ENCODE measurements around the gene AKR1E2. TPM values are rescaled to one million over a fixed set of nuclear protein-coding genes. Genes with fewer than 3 reads are reported as not detected.

AKR1E2 gene
- 7.4 and 10.0 TPM in 2 replicates for total RNA-seq
- long read RNA-seq, partial matches to known transcripts, result 0 of 4 reads
- long read RNA-seq, other reads (novel, unspliced or antisense), result 4 of 4 reads

DNA sequence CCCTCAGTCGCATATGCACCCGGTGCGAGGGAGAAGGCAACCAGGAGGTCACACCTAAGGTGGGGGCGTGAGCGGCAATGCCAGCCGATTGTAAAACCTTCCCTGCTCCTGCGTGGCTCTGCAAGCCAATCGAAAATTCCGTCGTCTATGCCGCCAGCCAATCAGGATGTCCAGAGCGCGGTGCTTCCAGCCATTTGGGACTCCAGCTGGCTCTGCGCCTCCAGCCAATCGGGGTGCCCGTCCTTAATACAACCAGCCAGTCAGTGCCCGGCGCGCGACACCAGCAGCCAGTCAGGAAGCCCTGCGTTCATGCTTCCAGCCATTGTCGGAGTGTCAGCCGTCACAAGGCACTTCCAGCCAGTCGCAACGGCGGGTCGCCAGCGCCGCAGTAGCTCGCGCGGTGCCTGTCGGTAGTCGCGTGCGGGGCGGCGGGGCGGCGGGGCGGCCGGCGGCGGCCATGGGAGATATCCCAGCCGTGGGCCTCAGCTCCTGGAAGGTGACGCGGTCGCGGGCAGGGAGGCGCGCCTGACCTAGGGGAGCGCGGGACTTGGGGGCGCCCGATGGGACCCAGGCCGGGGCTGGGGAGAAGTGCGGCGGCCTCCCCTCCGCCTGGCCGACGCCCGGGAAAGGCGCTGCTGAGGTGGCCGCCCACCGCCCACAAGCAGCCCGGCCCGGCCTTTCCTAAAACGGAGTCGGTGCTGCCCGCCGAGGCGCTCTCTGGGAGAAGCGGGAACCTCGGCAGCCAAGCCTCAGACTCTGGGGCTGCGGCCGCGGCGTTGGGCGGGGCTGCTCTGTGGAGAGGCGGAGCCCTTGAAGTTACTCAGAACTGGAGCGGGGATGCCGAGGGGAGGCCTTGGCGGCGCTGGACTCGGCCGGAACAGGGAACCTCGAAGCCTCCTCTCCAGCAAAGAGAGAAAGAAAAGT lies at the start of gene AKR1E2:
AKR1E2 (plus strand) TSS at position 340 of the 924 bp plus-strand sequence; CDS start at position 458, 118 bp downstream.
- DNase-seq (ENCODE audit: low spot score, unreplicated experiment), result peak; percentile 60
- Mint-ChIP-seq H3K27me3 (peaks cover 17% of the 10 kb centered on the region), H3K4me1 (ENCODE audit: low read depth) (no peaks in the 10 kb centered on the region), H3K9me3 (ENCODE audit: low read depth) (peaks cover 7% of the 10 kb centered on the region), H3K36me3 (ENCODE audit: insufficient read depth) (peaks cover 2% of the 10 kb centered on the region), H3K27ac (peak within 1 kb of the TSS; percentile 90), H3K4me3 (ENCODE audit: low read depth) (peak within 1 kb of the TSS; percentile 66)
- TF ChIP-seq, protein P1, sequence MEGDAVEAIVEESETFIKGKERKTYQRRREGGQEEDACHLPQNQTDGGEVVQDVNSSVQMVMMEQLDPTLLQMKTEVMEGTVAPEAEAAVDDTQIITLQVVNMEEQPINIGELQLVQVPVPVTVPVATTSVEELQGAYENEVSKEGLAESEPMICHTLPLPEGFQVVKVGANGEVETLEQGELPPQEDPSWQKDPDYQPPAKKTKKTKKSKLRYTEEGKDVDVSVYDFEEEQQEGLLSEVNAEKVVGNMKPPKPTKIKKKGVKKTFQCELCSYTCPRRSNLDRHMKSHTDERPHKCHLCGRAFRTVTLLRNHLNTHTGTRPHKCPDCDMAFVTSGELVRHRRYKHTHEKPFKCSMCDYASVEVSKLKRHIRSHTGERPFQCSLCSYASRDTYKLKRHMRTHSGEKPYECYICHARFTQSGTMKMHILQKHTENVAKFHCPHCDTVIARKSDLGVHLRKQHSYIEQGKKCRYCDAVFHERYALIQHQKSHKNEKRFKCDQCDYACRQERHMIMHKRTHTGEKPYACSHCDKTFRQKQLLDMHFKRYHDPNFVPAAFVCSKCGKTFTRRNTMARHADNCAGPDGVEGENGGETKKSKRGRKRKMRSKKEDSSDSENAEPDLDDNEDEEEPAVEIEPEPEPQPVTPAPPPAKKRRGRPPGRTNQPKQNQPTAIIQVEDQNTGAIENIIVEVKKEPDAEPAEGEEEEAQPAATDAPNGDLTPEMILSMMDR (IDR thresholded peaks at IDR 0.05; ENCODE audit: unreplicated experiment), result no peak

DNA sequence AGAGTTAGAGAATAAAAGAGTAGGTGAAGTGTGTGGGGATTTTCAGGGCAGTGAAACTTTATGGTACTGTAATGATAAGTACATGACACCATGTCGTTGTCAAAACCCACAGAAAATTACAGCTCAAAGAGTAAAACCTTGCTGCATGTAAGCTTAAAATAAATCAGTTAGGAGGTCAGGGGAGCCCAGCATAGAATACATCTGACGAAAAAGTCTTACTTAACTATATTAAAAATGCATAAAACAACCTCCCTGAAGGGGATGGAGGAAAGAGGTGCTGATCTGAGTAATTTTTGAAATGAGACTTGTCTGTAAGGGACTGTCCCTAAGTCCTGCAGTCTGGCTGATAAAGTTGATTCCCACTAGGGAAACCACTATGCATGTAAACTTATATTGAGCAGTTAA lies 49.8 kb upstream of the AKR1E2 start:
- peaks cover 1% of the 10 kb centered on the region for H3K4me1 Mint-ChIP-seq (ENCODE audit: low read depth)
- no peak overlapping the region for H3K27ac Mint-ChIP-seq
- TF ChIP-seq, protein P1 (IDR thresholded peaks at IDR 0.05; ENCODE audit: unreplicated experiment), result no peak
- no peak for DNase-seq (ENCODE audit: low spot score, unreplicated experiment)
- no peak overlapping the region for H3K4me3 Mint-ChIP-seq (ENCODE audit: low read depth)
- no peaks in the 10 kb centered on the region for H3K36me3 Mint-ChIP-seq (ENCODE audit: insufficient read depth)
- no peaks in the 10 kb centered on the region for H3K27me3 Mint-ChIP-seq
- no peaks in the 10 kb centered on the region for H3K9me3 Mint-ChIP-seq (ENCODE audit: low read depth)

DNA sequence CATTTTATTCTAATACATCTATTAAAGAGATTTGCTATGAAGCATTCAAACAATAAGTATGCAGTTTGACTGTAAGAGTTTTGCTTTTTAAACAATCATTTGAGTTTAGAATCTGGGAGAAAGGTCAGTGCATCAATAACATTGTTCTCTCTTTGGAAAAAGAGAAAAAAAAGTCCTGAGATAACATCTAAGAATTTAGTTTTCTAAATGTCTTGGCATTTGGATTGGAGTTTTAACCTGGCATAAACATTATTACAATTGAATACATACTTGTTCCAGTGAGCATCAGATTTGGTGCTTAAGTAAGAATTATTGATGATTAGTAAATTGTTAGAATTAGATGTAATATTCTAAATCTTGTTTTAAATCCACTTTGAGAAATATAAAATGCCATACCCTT lies 47.2 kb upstream of the AKR1E2 start:
- TF ChIP-seq, protein P1 (IDR thresholded peaks at IDR 0.05; ENCODE audit: unreplicated experiment), result no peak
- H3K4me3 Mint-ChIP-seq (ENCODE audit: low read depth), result no peak overlapping the region
- no peaks in the 10 kb centered on the region for H3K9me3 Mint-ChIP-seq (ENCODE audit: low read depth)
- H3K36me3 Mint-ChIP-seq (ENCODE audit: insufficient read depth), result no peaks in the 10 kb centered on the region
- H3K27me3 Mint-ChIP-seq, result no peaks in the 10 kb centered on the region
- DNase-seq (ENCODE audit: low spot score, unreplicated experiment), result no peak
- no peak overlapping the region for H3K27ac Mint-ChIP-seq
- H3K4me1 Mint-ChIP-seq (ENCODE audit: low read depth), result no peaks in the 10 kb centered on the region

DNA sequence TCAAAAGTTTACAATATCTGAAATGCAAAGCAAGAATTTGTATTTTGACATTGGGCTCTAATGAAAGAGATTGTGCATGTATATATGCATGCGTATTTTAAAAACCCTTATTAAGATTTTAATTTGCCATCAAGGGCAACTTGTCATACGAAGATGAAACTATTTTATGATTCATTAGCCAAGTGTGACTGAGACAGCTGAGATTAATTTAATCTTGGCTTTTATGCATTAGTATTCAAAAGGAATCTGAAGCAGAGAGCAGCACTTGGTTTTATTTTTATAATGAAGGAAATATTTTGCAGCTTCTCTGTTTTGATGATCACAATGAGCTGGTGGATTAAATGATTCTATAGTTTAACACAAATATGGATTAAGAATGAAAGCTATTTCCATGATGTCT lies 45.9 kb upstream of the AKR1E2 start:
- TF ChIP-seq, protein P1 (IDR thresholded peaks at IDR 0.05; ENCODE audit: unreplicated experiment), result no peak
- H3K27ac Mint-ChIP-seq, result no peak overlapping the region
- no peaks in the 10 kb centered on the region for H3K36me3 Mint-ChIP-seq (ENCODE audit: insufficient read depth)
- H3K4me1 Mint-ChIP-seq (ENCODE audit: low read depth), result no peaks in the 10 kb centered on the region
- no peak for DNase-seq (ENCODE audit: low spot score, unreplicated experiment)
- H3K27me3 Mint-ChIP-seq, result no peaks in the 10 kb centered on the region
- H3K9me3 Mint-ChIP-seq (ENCODE audit: low read depth), result no peaks in the 10 kb centered on the region
- H3K4me3 Mint-ChIP-seq (ENCODE audit: low read depth), result no peak overlapping the region

DNA sequence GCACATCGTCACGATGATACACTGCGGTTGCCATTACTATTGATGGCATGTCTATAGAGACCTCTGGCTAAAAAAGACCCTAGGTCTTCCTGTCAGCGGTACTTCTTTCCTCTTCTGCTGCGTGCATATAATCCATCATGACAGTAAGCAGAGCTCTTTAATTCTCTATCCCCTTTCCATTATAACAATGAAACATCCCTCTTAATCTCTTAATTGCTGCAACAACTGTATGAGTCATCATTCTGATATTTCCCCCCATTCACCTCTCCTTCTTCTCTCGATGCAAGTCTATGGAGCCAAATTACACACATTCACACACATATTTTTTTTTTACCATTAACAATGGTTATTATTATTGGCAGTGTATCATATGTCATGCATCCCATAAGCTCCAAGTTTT lies 45.2 kb upstream of the AKR1E2 start:
- no peak overlapping the region for H3K4me3 Mint-ChIP-seq (ENCODE audit: low read depth)
- TF ChIP-seq, protein P1 (IDR thresholded peaks at IDR 0.05; ENCODE audit: unreplicated experiment), result no peak

More for the DNA sequence above, 45.2 kb upstream of the AKR1E2 start:
- Mint-ChIP-seq H3K27ac (no peak overlapping the region), H3K9me3 (ENCODE audit: low read depth) (no peaks in the 10 kb centered on the region), H3K27me3 (no peaks in the 10 kb centered on the region), H3K36me3 (ENCODE audit: insufficient read depth) (no peaks in the 10 kb centered on the region), H3K4me1 (ENCODE audit: low read depth) (no peaks in the 10 kb centered on the region)
- DNase-seq (ENCODE audit: low spot score, unreplicated experiment), result no peak
